ENCODE measurements around the gene SMARCC1.
"Not testable (repeated sequence)": the region's sequence is repeated elsewhere in the genome, so short reads cannot be mapped to it uniquely, and the experiment has no call there.

The SMARCC1 gene

GRCh38 chr3:47766186-47766585, 15.5 kb downstream of the SMARCC1 start:
- no peak for DNase-seq

DNA sequence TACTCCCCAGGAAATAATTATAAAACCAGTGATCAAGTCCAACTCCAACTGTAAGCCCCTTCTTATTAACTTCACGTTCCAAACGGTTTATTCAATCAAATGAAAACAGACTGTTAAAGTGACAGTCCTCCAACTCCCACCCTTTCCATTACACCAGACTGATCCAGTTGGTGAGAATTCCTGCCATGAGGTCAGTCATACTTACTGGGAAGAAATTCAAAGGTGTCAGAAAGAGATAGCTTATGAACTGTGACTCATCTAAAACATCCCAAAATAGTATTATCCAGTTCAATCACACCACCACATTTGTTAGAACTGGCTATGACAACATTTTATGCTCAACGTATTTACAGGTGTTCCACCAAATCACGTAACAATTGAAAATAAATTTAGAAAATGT, 19.5 kb downstream of the SMARCC1 start:
- peak; percentile 75 for DNase-seq

DNA sequence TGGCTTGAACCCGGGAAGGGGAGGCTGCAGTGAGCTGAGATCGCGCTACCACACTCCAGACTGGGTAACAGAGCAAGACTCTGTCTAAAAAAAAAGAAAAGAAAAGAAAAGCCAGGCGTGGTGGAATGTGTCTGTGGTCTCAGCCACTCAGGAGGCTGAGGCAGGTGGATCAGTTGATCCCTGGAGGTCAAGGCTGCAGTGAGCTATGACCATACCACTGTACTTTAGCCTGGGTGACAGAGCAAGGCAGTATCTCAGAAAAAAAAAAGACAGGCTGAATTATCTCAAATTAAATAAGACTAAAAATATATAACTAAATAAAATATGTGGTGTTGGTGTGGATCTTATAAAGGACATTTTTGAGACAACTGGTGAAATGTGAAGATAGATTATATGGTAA, 20.6 kb downstream of the SMARCC1 start:
- no peak for DNase-seq

DNA sequence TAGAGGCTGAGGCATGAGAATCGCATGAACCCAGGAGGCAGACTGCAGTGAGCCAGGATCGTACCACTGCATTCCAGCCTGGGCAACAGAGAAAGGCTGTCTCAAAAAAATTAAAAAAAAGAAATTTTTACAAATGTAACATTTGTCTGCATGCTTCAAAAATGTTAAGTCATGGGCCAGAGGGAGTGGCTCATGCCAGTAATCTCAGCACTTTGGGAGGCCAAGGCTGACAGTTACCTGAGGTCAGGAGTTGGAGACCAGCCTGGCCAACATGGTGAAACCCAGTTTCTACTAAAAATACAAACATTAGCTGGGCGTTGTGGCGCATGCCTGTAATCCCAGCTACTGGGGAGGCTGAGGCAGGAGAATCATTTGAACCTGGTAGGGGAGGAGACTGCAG, 21.5 kb downstream of the SMARCC1 start:
- DNase-seq: not testable (repeated sequence)

DNA sequence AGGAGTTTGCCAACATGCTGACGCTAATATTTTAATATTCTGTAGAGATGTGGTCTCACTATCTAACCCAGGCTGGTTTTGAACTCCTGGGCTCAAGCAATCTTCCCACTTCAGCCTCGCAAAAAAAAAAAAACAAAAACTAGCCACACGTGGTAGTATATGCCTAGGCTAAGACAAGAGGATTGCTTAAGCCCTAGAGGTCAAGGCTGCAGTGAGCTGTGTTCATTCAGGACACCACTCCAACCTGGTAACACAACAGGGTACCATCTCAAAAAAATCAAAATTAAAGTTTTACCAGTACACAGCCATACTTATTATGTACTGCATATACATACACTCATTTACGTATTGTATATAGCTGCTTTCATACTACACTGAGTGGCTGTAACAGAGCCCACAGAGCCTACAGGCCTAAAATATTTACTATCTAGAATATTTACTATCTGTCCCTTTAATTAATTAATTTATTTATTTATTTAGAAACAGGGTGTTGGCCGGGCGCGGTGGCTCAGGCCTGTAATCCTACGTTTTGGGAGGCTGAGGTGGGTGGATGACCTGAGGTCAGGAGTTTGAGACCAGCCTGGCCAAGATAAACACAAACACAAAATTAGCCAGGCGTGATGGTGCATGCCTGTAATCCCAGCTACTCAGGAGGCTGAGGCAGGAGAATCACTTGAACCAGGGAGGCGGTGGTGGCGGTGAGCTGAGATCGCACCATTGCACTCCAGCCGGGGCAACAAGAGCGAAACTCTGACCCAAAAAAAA, 23.2 kb downstream of the SMARCC1 start:
- no peak for DNase-seq

GRCh38 chr3:47752716-47753115, 29.0 kb downstream of the SMARCC1 start:
- no peak for DNase-seq

DNA sequence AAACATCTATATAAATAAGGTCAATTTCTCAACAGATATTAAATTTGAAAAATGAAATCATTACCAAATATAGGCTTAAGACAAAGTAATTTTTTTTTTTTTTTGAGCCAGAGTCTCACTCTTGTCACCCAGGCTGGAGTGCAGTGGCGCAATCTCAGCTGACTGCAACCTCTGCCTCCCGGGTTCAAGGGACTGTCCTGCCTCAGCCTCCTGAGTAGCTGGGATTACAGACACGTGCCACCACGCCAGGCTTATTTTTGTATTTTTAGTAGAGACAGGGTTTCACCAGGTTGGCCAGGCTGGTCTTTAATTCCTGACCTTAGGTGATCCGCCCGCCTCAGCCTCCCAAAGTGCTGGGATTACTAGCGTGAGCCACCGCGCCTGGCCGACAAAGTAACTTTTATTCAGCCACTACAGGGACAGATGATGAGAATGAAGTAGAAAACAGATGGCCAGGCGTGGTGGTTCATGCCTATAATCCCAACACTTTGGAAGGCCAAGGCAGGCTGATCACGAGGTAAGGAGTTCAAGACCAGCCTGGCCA, 30.8 kb downstream of the SMARCC1 start:
- not testable (repeated sequence) for DNase-seq

GRCh38 chr3:47747558-47747957, 34.1 kb downstream of the SMARCC1 start:
- DNase-seq: no peak

DNA sequence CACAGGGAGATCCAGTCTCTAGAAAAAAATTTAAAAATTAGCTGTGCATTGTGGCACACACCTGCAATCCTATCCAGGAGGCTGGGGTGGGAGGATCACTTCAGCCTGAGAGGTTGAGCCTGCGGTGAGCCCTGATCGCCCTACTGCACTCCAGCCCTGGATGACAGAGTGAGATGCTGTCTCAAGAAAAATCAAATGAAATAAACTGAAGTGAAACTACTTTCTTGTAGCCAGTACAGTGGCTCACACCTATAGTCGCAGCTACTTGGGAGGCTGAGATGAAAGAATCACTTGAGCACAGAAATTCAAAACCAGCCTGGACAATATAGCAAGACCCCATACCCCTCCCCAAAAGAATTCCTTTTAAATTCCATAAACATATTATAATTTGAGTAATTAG, 35.4 kb downstream of the SMARCC1 start:
- DNase-seq: no peak

- DNase-seq: no peak
Measured at GRCh38 chr3:47743855-47744254, 37.8 kb downstream of the SMARCC1 start.

DNA sequence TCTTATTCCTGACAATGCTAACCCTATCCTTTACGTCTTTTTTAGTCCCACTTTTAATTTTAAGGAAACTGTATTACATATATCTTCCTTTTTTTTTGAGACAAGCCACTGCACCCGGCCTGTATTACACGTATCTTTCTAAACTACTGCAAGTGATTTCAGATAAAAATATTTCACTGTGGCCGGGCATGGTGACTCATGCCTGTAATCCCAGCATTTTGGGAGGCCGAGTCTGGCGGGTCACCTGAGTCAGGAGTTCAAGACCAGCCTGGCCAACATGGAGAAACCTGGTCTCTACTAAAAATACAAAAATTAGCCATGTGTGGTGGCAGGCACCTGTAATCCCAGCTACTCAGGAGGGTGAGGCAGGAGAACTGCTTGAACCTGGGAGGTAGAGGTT, 38.3 kb downstream of the SMARCC1 start:
- peak; percentile 12 for DNase-seq

- DNase-seq: no peak
Measured at GRCh38 chr3:47741925-47742324, 39.8 kb downstream of the SMARCC1 start.

GRCh38 chr3:47732143-47732542, 49.5 kb downstream of the SMARCC1 start:
- DNase-seq: no peak

DNA sequence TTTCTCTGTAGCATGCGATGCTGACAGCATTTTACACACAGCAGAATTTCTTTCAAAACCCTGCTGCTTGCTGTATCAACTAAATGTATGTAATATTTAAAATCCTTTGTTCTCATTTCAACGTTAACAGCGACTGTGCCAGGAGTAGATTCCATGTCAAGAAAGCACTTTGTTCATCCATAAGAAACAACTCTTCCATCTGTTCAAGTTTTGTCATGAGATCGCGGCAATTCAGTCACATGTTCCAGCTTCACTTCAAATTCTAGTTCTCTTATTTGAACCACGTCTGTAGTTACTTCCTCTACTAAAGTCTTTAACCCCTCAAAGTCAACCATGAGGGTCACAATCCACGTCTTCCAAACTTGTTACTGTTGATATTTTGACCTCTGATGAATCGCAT, 50.6 kb downstream of the SMARCC1 start:
- no peak for DNase-seq

GRCh38 chr3:47722859-47723258, 58.8 kb downstream of the SMARCC1 start:
- no peak for DNase-seq

DNA sequence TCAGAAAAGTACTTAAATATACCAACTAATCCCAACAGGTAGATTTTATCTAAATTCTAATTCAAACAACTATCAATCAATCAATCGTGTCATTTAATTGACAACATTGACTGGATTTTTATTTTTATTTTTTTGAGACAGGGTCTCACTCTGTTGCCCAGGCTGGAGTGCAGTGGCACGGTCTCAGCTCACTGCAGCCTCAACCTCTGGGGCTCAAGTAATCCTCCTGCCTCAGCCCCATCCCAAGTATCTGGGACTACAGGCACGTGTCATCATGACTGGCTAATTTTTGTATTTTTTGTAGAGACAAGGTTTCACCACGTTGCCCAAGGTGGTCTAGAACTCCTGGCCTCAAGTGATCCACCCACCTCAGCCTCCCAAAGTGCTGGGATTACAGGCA, 64.2 kb downstream of the SMARCC1 start:
- not testable (repeated sequence) for DNase-seq

DNA sequence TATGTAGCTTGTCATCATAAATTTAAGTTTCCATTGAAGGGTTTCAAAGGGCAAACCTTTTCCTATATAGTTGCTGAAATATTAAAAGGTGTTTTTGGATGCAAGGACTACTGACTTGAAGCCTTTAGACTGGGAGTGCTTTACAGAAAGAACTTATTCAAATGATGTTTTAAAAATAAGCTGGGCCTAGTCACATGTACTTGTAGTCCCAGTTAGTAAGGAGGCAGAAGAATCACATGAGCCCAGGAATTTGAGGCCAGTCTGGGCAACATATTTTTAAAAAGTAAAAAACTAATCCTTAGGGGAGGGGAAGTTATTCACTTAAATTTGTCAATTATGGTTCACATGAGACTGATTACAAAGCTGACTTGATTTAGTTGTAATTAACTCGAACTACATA, 65.0 kb downstream of the SMARCC1 start:
- DNase-seq: no peak

DNA sequence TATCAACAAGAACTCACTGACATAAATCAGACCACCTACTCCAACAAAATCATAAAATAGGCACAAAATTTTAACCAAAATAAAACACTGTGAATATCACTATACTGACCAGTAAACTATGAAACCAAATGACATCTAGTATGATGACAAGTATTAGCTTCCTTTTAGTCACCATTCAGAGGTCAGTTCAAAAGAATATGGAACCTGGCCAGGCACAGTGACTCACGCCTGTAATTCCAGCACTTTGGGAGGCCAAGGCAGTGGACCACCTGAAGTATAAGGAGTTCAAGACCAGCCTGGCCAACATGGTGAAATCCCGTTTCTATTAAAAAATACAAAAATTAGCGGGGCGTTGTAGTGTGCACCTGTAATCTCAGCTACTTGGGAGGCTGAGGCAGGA, 65.8 kb downstream of the SMARCC1 start:
- peak; percentile 7 for DNase-seq

GRCh38 chr3:47714606-47715005, 67.1 kb downstream of the SMARCC1 start:
- DNase-seq: no peak

GRCh38 chr3:47713655-47714054, 68.0 kb downstream of the SMARCC1 start:
- no peak for DNase-seq

GRCh38 chr3:47712398-47712797, 69.3 kb downstream of the SMARCC1 start:
- no peak for DNase-seq

DNA sequence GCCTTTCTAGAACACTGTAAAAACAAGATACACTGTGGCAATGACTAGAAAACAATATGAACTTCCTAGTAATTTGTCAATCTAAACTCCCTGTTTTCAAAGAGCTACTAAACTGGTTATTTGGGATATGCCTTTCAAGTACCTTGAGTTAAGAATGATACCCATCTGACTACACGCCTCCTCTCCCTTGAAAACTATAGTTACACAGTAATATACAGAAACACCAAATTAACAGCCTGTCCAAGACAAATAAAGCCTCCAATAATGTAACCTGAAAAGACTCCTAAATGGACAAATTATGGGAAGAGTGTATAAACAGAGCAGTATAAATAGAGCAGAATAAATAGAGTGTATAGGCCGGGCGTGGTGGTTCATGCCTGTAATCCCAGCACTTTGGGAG, 70.1 kb downstream of the SMARCC1 start:
- no peak for DNase-seq

DNA sequence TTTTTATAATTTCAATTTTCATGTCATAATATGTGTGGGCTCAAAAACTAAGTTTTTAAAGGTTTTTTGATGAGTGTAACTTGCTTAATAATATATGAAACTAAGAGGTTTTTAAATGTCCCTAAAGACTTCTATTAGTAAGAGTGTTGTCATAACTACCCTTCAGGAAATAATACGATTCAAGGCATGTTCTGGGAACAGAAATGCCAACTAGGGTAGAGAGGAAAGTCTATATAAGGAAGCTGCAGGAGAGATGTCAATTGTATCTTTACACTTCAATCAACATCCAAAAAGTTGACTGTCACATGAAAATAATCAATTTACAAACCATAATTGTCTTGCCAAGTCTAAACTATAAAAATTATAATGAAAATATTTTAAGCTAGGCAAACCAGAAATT, 76.3 kb downstream of the SMARCC1 start:
- DNase-seq: no peak

DNA sequence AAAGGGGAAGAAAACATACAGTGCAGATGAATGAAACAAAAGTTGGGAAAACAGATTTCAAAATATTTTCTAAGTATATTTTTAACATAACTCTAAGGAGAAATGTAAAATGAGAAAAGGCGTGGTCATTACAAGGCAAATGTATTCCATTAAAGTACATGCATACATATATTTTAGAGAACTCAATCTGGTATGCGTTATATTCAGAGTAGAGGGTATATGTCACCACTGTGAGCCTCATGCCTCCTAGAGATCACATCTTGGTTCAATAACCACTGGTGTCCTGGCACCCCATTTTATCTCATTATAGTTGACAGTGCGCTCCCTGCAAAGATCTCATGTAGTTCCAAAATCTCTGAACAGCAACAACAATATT, 77.5 kb downstream of the SMARCC1 start:
- no peak for DNase-seq

GRCh38 chr3:47701388-47701787, 80.3 kb downstream of the SMARCC1 start:
- DNase-seq: no peak

Measured in NCI-H226 (cell line).